ENCODE results near the gene KRTAP13-4. TPM values are rescaled to one million over a fixed set of nuclear protein-coding genes. Genes with fewer than 3 reads are reported as not detected.

Gene KRTAP13-4
- polyA plus RNA-seq, 1 of the 3 experiments (the other 2 are of a cell fraction): not detected

GRCh38 chr21:30478004-30478403 lies 48.0 kb downstream of the KRTAP13-4 start:
- Histone ChIP-seq H3K9me2 (no peaks in the 10 kb centered on the region), H3K27me3 (ENCODE audit: insufficient read depth) (no peaks in the 10 kb centered on the region), H2AFZ (ENCODE audit: low read depth) (no peak overlapping the region), H3K4me2 (no peak overlapping the region), H3K4me1 (ENCODE audit: control insufficient read depth in 1 of 2, insufficient read depth in 2 of 2, low read depth in 1 of 2, low read length in 1 of 2) (no peaks in the 10 kb centered on the region), H3K9me3 (peaks cover 3% of the 10 kb centered on the region; the same call in 1 of the 2 replicates), H3K4me3 (ENCODE audit: low read depth in 2 of 2, low read length in 1 of 2) (no peak overlapping the region), H3K27ac (ENCODE audit: low read depth in 2 of 2, low read length in 1 of 2) (no peak overlapping the region), H3F3A (replicated peaks; ENCODE audit: insufficient read depth) (no peaks in the 10 kb centered on the region), H4K20me1 (ENCODE audit: insufficient read depth) (no peaks in the 10 kb centered on the region), H3K36me3 (replicated peaks in 1 of 2; ENCODE audit: control insufficient read depth in 1 of 2, insufficient read depth in 2 of 2, low read length in 1 of 2) (no peaks in the 10 kb centered on the region), H3K79me2 (ENCODE audit: insufficient read depth) (no peaks in the 10 kb centered on the region), H3K9ac (no peak overlapping the region)
- WGBS (ENCODE audit: low lambda C conversion rate): 2% methylated on average over 3 of the region's 3 CpGs
- TF ChIP-seq RXRA (IDR thresholded peaks at IDR 0.05; ENCODE audit: borderline replicate concordance, low read depth) (no peak), ZBTB33 (IDR thresholded peaks at IDR 0.05; ENCODE audit: borderline replicate concordance, low read depth) (no peak), MXI1 (IDR thresholded peaks at IDR 0.05; ENCODE audit: low read depth, low read length) (no peak), SIN3A (IDR thresholded peaks at IDR 0.05; ENCODE audit: borderline replicate concordance, low read depth, low read length) (no peak), YY1 (IDR thresholded peaks at IDR 0.05; ENCODE audit: low read depth) (no peak), FOXJ3 (CRISPR knock-in tag; IDR thresholded peaks at IDR 0.05) (no peak), CHD2 (IDR thresholded peaks at IDR 0.05; ENCODE audit: low read length, partially characterized antibody) (no peak), TEAD4 (IDR thresholded peaks at IDR 0.05; ENCODE audit: borderline replicate concordance, insufficient read depth) (no peak), EZH2phosphoT487 (IDR thresholded peaks at IDR 0.05; ENCODE audit: borderline replicate concordance, low read depth) (no peak), ELF1 (IDR thresholded peaks at IDR 0.05) (no peak), SMC3 (IDR thresholded peaks at IDR 0.05; ENCODE audit: low read depth, low read length) (no peak), FOSL2 (IDR thresholded peaks at IDR 0.05; ENCODE audit: borderline replicate concordance, low read depth) (no peak), EP300 (IDR thresholded peaks at IDR 0.05; ENCODE audit: borderline replicate concordance in 1 of 2, low read depth in 1 of 2, low read length in 1 of 2) (no peak)
- TF ChIP-seq, protein P1, sequence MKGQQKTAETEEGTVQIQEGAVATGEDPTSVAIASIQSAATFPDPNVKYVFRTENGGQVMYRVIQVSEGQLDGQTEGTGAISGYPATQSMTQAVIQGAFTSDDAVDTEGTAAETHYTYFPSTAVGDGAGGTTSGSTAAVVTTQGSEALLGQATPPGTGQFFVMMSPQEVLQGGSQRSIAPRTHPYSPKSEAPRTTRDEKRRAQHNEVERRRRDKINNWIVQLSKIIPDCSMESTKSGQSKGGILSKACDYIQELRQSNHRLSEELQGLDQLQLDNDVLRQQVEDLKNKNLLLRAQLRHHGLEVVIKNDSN (IDR thresholded peaks at IDR 0.05; ENCODE audit: borderline replicate concordance, low read depth): no peak
- no peak for DNase-seq
- POLR2A ChIA-PET: no interaction called here
- CTCF ChIA-PET: no interaction called here

GRCh38 chr21:30479259-30479658 lies 49.2 kb downstream of the KRTAP13-4 start:
- TF ChIP-seq TCF12 (IDR thresholded peaks at IDR 0.05) (no peak), EZH2phosphoT487 (IDR thresholded peaks at IDR 0.05; ENCODE audit: borderline replicate concordance, low read depth) (no peak), REST (IDR thresholded peaks at IDR 0.05; ENCODE audit: low read depth, low read length) (no peak), FOSL2 (IDR thresholded peaks at IDR 0.05; ENCODE audit: borderline replicate concordance, low read depth) (no peak), TEAD4 (IDR thresholded peaks at IDR 0.05; ENCODE audit: borderline replicate concordance, insufficient read depth) (no peak), IRF3 (IDR thresholded peaks at IDR 0.05; ENCODE audit: low read depth, low read length) (no peak)
- TF ChIP-seq, protein P2, sequence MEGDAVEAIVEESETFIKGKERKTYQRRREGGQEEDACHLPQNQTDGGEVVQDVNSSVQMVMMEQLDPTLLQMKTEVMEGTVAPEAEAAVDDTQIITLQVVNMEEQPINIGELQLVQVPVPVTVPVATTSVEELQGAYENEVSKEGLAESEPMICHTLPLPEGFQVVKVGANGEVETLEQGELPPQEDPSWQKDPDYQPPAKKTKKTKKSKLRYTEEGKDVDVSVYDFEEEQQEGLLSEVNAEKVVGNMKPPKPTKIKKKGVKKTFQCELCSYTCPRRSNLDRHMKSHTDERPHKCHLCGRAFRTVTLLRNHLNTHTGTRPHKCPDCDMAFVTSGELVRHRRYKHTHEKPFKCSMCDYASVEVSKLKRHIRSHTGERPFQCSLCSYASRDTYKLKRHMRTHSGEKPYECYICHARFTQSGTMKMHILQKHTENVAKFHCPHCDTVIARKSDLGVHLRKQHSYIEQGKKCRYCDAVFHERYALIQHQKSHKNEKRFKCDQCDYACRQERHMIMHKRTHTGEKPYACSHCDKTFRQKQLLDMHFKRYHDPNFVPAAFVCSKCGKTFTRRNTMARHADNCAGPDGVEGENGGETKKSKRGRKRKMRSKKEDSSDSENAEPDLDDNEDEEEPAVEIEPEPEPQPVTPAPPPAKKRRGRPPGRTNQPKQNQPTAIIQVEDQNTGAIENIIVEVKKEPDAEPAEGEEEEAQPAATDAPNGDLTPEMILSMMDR (IDR thresholded peaks at IDR 0.05): no peak
- Histone ChIP-seq H3K36me3 (replicated peaks in 1 of 2; ENCODE audit: control insufficient read depth in 1 of 2, insufficient read depth in 2 of 2, low read length in 1 of 2) (no peaks in the 10 kb centered on the region), H3K27me3 (ENCODE audit: insufficient read depth) (no peaks in the 10 kb centered on the region), H3K4me1 (ENCODE audit: control insufficient read depth in 1 of 2, insufficient read depth in 2 of 2, low read depth in 1 of 2, low read length in 1 of 2) (no peaks in the 10 kb centered on the region), H3K79me2 (ENCODE audit: insufficient read depth) (no peaks in the 10 kb centered on the region), H3K9me3 (peaks cover 3% of the 10 kb centered on the region; the same call in 1 of the 2 replicates), H2AFZ (ENCODE audit: low read depth) (no peak overlapping the region), H3K9ac (no peak overlapping the region), H3K4me2 (no peak overlapping the region), H3K27ac (ENCODE audit: low read depth in 2 of 2, low read length in 1 of 2) (no peak overlapping the region), H4K20me1 (ENCODE audit: insufficient read depth) (no peaks in the 10 kb centered on the region), H3K4me3 (ENCODE audit: low read depth in 2 of 2, low read length in 1 of 2) (no peak overlapping the region), H3F3A (replicated peaks; ENCODE audit: insufficient read depth) (no peaks in the 10 kb centered on the region), H3K9me2 (no peaks in the 10 kb centered on the region)
- CTCF ChIA-PET: no interaction called here
- no peak for DNase-seq
- POLR2A ChIA-PET: no interaction called here
- 2% methylated on average over 4 of the region's 4 CpGs for WGBS (ENCODE audit: low lambda C conversion rate)
